Measurements from ENCODE around the gene TRIM8.

GRCh38 chr10:102597131-102597991 lies 46.9 kb upstream of the TRIM8 start:
- TF ChIP-seq CTCF (conservative IDR thresholded peaks at IDR 0.05; ENCODE audit: low read length): no peak
- TF ChIP-seq EZH2phosphoT487 (IDR thresholded peaks at IDR 0.05; ENCODE audit: borderline replicate concordance): no peak

Data from Loucy (cell line).